IPS-15b (cell line): ENCODE data around the gene CYP2C8.

Source experiments
- H3K27me3 ChIP-seq: one replicate; pipeline ENCODE4 v1.6.1; 2013; ENCODE audit warnings: low read length; ENCODE audit not compliant: control insufficient read depth, insufficient read depth
- H3K36me3 ChIP-seq: one replicate; pipeline ENCODE4 v1.6.1; 2013; ENCODE audit warnings: low read length; ENCODE audit not compliant: control insufficient read depth, insufficient read depth
- H3K4me1 ChIP-seq: one replicate; pipeline ENCODE4 v1.6.1; 2013; ENCODE audit warnings: mild to moderate bottlenecking, low read length; ENCODE audit not compliant: control insufficient read depth, insufficient read depth
- H3K4me3 ChIP-seq: one replicate; pipeline ENCODE4 v1.5.1; 2013; ENCODE audit warnings: low read depth, low read length
- H3K9ac ChIP-seq: one replicate; pipeline ENCODE4 v1.6.1; 2013; ENCODE audit warnings: low read depth, mild to moderate bottlenecking, low read length
- H3K9me3 ChIP-seq: one replicate; pipeline ENCODE4 v1.6.1; 2013; ENCODE audit warnings: mild to moderate bottlenecking, low read length; ENCODE audit not compliant: control insufficient read depth, insufficient read depth

The CYP2C8 gene

GRCh38 chr10:95039281-95039680, 30.0 kb downstream of the CYP2C8 start:
- H3K27me3 ChIP-seq = no peaks in the 10 kb centered on the region
- H3K36me3 ChIP-seq = no peaks in the 10 kb centered on the region
- H3K4me1 ChIP-seq = no peaks in the 10 kb centered on the region
- no peaks in the 10 kb centered on the region for H3K9me3 ChIP-seq
- no peak overlapping the region for H3K9ac ChIP-seq
- no peak overlapping the region for H3K4me3 ChIP-seq

DNA sequence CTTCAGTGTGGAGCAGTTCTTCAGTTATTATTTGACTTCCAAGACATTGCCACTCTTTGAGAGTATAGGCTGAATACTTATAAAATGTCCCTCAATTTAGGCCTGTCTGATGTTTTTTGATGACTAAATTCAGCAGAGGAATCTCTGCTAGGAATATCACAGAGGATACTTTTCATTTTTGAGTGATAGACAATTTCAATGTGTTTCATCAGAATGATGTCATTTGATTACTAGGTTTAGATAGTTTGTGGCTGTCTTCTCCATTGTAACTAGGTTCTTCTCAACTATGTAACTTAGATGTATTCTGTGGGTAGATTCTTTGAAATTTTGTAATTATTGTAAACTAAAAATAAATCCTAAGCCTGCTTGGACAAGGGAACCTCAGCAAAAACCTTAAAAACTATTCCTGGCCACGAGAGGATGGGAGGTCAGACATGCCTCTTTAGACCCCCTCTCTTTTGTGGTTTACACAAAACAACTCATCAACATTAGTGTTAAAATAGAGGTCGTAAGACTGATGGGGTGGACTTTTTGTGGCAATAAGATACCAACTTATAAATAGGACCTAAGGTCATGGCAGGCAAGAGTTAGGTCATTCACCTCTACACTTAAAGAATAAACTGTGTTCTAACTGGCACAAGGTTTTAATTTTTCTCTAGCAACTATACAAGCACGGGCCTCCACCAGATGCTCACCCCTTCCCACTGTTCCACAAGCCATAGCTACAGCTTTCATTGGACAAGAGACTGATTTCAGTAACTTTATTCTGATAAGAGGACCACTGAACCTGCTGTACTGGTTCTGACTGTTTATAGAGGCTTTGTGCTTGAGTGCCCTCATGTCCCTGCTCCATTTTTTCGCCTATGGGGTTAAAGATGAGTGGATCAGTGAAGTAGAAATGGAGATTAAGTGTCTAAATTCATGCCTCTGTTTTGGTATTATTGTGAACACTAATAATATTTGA, 33.7 kb downstream of the CYP2C8 start:
- Histone ChIP-seq H3K27me3 (no peaks in the 10 kb centered on the region), H3K9ac (no peak overlapping the region), H3K4me3 (no peak overlapping the region), H3K4me1 (no peaks in the 10 kb centered on the region), H3K36me3 (no peaks in the 10 kb centered on the region), H3K9me3 (no peaks in the 10 kb centered on the region)

DNA sequence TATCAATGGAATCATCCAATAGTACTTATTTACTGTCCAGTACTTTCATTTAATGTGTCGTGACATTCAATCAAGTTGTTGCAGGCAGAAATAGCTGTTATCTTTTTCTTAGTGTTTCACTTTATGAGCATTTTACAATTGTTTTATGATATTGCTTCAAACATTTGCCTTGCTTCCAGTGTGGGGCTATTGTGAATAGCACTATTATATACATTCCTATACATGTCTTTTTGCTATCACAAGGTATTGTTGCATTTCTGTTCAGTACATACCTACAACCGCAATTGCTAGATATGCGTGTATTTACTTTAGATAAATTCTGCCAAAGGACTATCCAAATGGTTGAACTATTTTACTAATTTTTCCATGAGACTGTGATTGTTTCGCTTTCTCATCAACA, 34.9 kb downstream of the CYP2C8 start:
- Histone ChIP-seq H3K4me3 (no peak overlapping the region), H3K4me1 (no peaks in the 10 kb centered on the region), H3K9me3 (no peaks in the 10 kb centered on the region), H3K36me3 (no peaks in the 10 kb centered on the region), H3K9ac (no peak overlapping the region), H3K27me3 (no peaks in the 10 kb centered on the region)

GRCh38 chr10:95031656-95032055, 37.6 kb downstream of the CYP2C8 start:
- Histone ChIP-seq H3K9me3 (no peaks in the 10 kb centered on the region), H3K9ac (no peak overlapping the region), H3K4me3 (no peak overlapping the region), H3K27me3 (no peaks in the 10 kb centered on the region), H3K4me1 (no peaks in the 10 kb centered on the region), H3K36me3 (no peaks in the 10 kb centered on the region)

DNA sequence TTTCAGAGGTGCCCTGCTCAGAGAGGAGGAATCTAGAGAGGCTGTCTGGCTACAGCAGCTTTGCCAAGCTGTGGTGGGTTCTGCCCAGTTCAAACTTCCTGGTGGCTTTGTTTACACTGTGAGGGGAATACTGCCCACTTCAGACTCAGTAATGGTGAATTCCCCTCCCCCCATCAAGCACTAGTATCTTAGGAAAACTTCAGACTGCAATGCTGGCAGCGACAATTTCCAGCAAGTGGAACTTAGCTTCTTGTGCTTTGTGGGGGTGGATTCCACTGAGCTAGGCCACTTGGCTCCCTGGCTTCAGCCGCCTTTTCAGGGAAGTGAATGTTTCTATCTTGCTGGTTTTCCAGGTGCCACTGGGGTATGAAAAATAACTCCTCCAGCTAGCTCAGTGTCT, 42.8 kb downstream of the CYP2C8 start:
- no peaks in the 10 kb centered on the region for H3K4me1 ChIP-seq
- no peak overlapping the region for H3K4me3 ChIP-seq
- no peaks in the 10 kb centered on the region for H3K27me3 ChIP-seq
- no peak overlapping the region for H3K9ac ChIP-seq
- no peaks in the 10 kb centered on the region for H3K9me3 ChIP-seq
- H3K36me3 ChIP-seq = no peaks in the 10 kb centered on the region

DNA sequence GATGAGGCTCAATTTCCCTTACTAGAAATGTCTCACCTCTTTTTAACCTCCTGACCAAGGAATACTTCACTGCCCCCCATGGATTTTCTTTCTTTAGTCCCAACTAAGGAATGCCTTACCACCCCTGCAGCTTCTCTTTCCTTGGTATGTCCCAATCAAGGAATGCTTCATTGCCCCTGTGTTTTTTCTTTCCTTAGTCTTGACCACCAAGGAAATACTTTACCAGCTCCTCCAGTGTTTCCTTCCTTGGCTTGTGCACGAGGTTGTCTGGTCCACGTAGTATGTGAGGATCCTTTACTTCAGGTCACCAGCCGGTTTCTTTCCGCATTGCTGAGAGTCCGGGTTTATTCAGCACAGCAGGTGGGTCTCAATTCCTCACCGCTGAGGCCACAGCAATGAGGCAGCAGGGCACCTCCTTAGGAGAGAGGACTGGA, 71.5 kb downstream of the CYP2C8 start:
- H3K9ac ChIP-seq = no peak overlapping the region
- H3K36me3 ChIP-seq = no peaks in the 10 kb centered on the region
- H3K4me1 ChIP-seq = peaks cover 11% of the 10 kb centered on the region
- no peaks in the 10 kb centered on the region for H3K27me3 ChIP-seq
- peak overlapping the region; percentile 30 for H3K4me3 ChIP-seq
- no peaks in the 10 kb centered on the region for H3K9me3 ChIP-seq

GRCh38 chr10:94992811-94993210, 76.5 kb downstream of the CYP2C8 start:
- Histone ChIP-seq H3K9me3 (peaks cover 13% of the 10 kb centered on the region), H3K9ac (no peak overlapping the region), H3K36me3 (no peaks in the 10 kb centered on the region), H3K4me1 (peaks cover 11% of the 10 kb centered on the region), H3K4me3 (no peak overlapping the region), H3K27me3 (no peaks in the 10 kb centered on the region)

GRCh38 chr10:94991243-94991888, 77.9 kb downstream of the CYP2C8 start:
- Histone ChIP-seq H3K4me1 (no peaks in the 10 kb centered on the region), H3K36me3 (no peaks in the 10 kb centered on the region), H3K9ac (no peak overlapping the region), H3K4me3 (no peak overlapping the region), H3K27me3 (no peaks in the 10 kb centered on the region), H3K9me3 (peaks cover 13% of the 10 kb centered on the region)

- Histone ChIP-seq H3K36me3 (no peaks in the 10 kb centered on the region), H3K4me1 (no peaks in the 10 kb centered on the region), H3K27me3 (no peaks in the 10 kb centered on the region), H3K9ac (no peak overlapping the region), H3K9me3 (peaks cover 13% of the 10 kb centered on the region), H3K4me3 (no peak overlapping the region)
Measured at GRCh38 chr10:94989192-94989591, 80.1 kb downstream of the CYP2C8 start.
